ENCODE measurements around the gene KIF21B.
"Not testable (repeated sequence)": the region's sequence is repeated elsewhere in the genome, so short reads cannot be mapped to it uniquely, and the experiment has no call there.

The KIF21B gene

GRCh38 chr1:200930285-200930684, 93.2 kb downstream of the KIF21B start:
- not testable (repeated sequence) for DNase-seq

GRCh38 chr1:200929530-200930278, 93.8 kb downstream of the KIF21B start:
- DNase-seq, result no peak

- DNase-seq, result no peak
These were observed 97.7 kb downstream of the KIF21B start for GRCh38 chr1:200925831-200926230.

GRCh38 chr1:200923601-200924000, 99.9 kb downstream of the KIF21B start:
- DNase-seq, result no peak

- no peak for DNase-seq
These were observed 101.1 kb downstream of the KIF21B start for GRCh38 chr1:200922406-200922805.

GRCh38 chr1:200921571-200922110, 101.9 kb downstream of the KIF21B start:
- no peak for DNase-seq

Data from activated CD4-positive, alpha-beta T cell treated with anti-CD3 and anti-CD28 coated beads for 4 hours (primary cell).